HG02884 (cell line): Measurements from ENCODE around the gene BPIFB6.

Source experiments
- ATAC-seq: cut with Tn5 transposase; IDR thresholded peaks from one replicate; pipeline ENCODE4 v1.9.1; 2021; ENCODE audit warnings: mild to moderate bottlenecking, moderate library complexity; ENCODE audit not compliant: unreplicated experiment

BPIFB6 gene

GRCh38 chr20:33031531-33031930, at the start of gene BPIFB6:
Gene BPIFB6 (plus strand): TSS chr20:33031648. CDS start chr20:33031648, 0 bp downstream.
- no peak for ATAC-seq

- ATAC-seq = no peak
Measured at GRCh38 chr20:32982617-32983458, 48.6 kb upstream of the BPIFB6 start.

GRCh38 chr20:32983459-32984112, 47.9 kb upstream of the BPIFB6 start:
- no peak for ATAC-seq

GRCh38 chr20:32984196-32984595, 47.3 kb upstream of the BPIFB6 start:
- ATAC-seq = no peak

GRCh38 chr20:32984631-32985354, 46.7 kb upstream of the BPIFB6 start:
- no peak for ATAC-seq

GRCh38 chr20:32985596-32985995, 45.9 kb upstream of the BPIFB6 start:
- no peak for ATAC-seq

- no peak for ATAC-seq
Measured at GRCh38 chr20:32986331-32986966, 45.0 kb upstream of the BPIFB6 start.

GRCh38 chr20:32987044-32987825, 44.2 kb upstream of the BPIFB6 start:
- ATAC-seq = no peak

GRCh38 chr20:32988008-32988407, 43.4 kb upstream of the BPIFB6 start:
- ATAC-seq = no peak

- no peak for ATAC-seq
Measured at GRCh38 chr20:32989507-32990283, 41.8 kb upstream of the BPIFB6 start.

- ATAC-seq = no peak
Measured at GRCh38 chr20:32990426-32990825, 41.0 kb upstream of the BPIFB6 start.

- no peak for ATAC-seq
Measured at GRCh38 chr20:32991383-32991782, 40.1 kb upstream of the BPIFB6 start.

- ATAC-seq = no peak
Measured at GRCh38 chr20:32991792-32992641, 39.4 kb upstream of the BPIFB6 start.

GRCh38 chr20:32993496-32994050, 37.9 kb upstream of the BPIFB6 start:
- no peak for ATAC-seq

- no peak for ATAC-seq
Measured at GRCh38 chr20:32995802-32996201, 35.6 kb upstream of the BPIFB6 start.

- no peak for ATAC-seq
Measured at GRCh38 chr20:32997431-32997830, 34.0 kb upstream of the BPIFB6 start.

- ATAC-seq = no peak
Measured at GRCh38 chr20:32999603-33000250, 31.7 kb upstream of the BPIFB6 start.
